Activated CD8-positive, alpha-beta memory T cell treated with anti-CD3 and anti-CD28 coated beads, Interleukin-2, amount 50 U/mL, for 24 hours (primary cell): ENCODE data around the gene PTBP1.

Experiments used
- DNase-seq: peaks from one replicate; pipeline ENCODE4 v3.0.0-alpha.2; 2020; ENCODE audit errors: extremely low read depth

Gene PTBP1

GRCh38 chr19:772730-773436, 24.4 kb upstream of the PTBP1 start:
- no peak for DNase-seq

- DNase-seq: no peak
Observed at GRCh38 chr19:776549-776948, 20.7 kb upstream of the PTBP1 start.

GRCh38 chr19:778910-779653, 18.2 kb upstream of the PTBP1 start:
- no peak for DNase-seq

GRCh38 chr19:780935-781334, 16.3 kb upstream of the PTBP1 start:
- no peak for DNase-seq

GRCh38 chr19:781800-782184, 15.5 kb upstream of the PTBP1 start:
- DNase-seq: no peak

GRCh38 chr19:782185-782877, 14.9 kb upstream of the PTBP1 start:
- no peak for DNase-seq

GRCh38 chr19:782878-783668, 14.2 kb upstream of the PTBP1 start:
- DNase-seq: no peak

- no peak for DNase-seq
Observed at GRCh38 chr19:784541-784940, 12.7 kb upstream of the PTBP1 start.

- no peak for DNase-seq
Observed at GRCh38 chr19:787536-787935, 9.7 kb upstream of the PTBP1 start.

- no peak for DNase-seq
Observed at GRCh38 chr19:788686-788982, 8.6 kb upstream of the PTBP1 start.

- no peak for DNase-seq
Observed at GRCh38 chr19:788983-789700, 8.1 kb upstream of the PTBP1 start.

GRCh38 chr19:789701-790060, 7.6 kb upstream of the PTBP1 start:
- no peak for DNase-seq

GRCh38 chr19:791007-791566, 6.2 kb upstream of the PTBP1 start:
- DNase-seq: no peak

GRCh38 chr19:791567-792305, 5.5 kb upstream of the PTBP1 start:
- DNase-seq: no peak

- no peak for DNase-seq
Observed at GRCh38 chr19:792306-792885, 4.9 kb upstream of the PTBP1 start.

GRCh38 chr19:793806-794205, 3.4 kb upstream of the PTBP1 start:
- DNase-seq: no peak

GRCh38 chr19:795073-795611, 2.1 kb upstream of the PTBP1 start:
- no peak for DNase-seq

- DNase-seq: no peak
Observed at GRCh38 chr19:795691-796581, 1.3 kb upstream of the PTBP1 start.
